GM23338 (cell line): ENCODE data around the gene XAGE3. TPM values are rescaled to one million over a fixed set of nuclear protein-coding genes. Genes with fewer than 3 reads are reported as not detected.
"Not testable (repeated sequence)": the region's sequence is repeated elsewhere in the genome, so short reads cannot be mapped to it uniquely, and the experiment has no call there.

Experiments
- ATAC-seq: fragments of 200-7000 bp; cut with Tn5 transposase; 3 replicates; pipeline ENCODE4 v1.9.1; 2020
- DNase-seq: peaks from one replicate; pipeline ENCODE4 v3.0.0-alpha.2; 2015; ENCODE audit warnings: low spot score
- H2AFZ ChIP-seq: fragments of 200-600 bp; sonication (generic); 2 replicates; pipeline ENCODE4 v1.8.0; 2016; ENCODE audit warnings: antibody characterized with exemption, mild to moderate bottlenecking, moderate library complexity
- H3F3A ChIP-seq: fragments of 200-600 bp; sonication (generic); replicated peaks from 2 replicates; pipeline ENCODE4 v1.8.0; 2017; ENCODE audit warnings: antibody characterized with exemption, mixed run types, low read depth
- H3K27ac ChIP-seq: fragments of 200-600 bp; sonication (generic); 2 replicates; pipeline ENCODE4 v1.6.1; 2016; ENCODE audit warnings: low read depth
- H3K27me3 ChIP-seq: fragments of 200-600 bp; sonication (generic); 2 replicates; pipeline ENCODE4 v1.8.0; 2016; ENCODE audit warnings: mild to moderate bottlenecking, mixed run types, moderate library complexity; ENCODE audit not compliant: insufficient read depth
- H3K36me3 ChIP-seq: fragments of 200-600 bp; sonication (generic); 2 replicates; pipeline ENCODE4 v1.8.0; 2016; ENCODE audit warnings: mild to moderate bottlenecking; ENCODE audit not compliant: insufficient read depth
- H3K4me1 ChIP-seq: fragments of 200-600 bp; sonication (generic); 2 replicates; pipeline ENCODE4 v1.8.0; 2016; ENCODE audit warnings: mild to moderate bottlenecking, moderate library complexity; ENCODE audit not compliant: insufficient read depth
- H3K4me2 ChIP-seq: fragments of 200-600 bp; sonication (generic); 2 replicates; pipeline ENCODE4 v1.7.1; 2017; ENCODE audit warnings: mixed run types
- H3K4me3 ChIP-seq: fragments of 200-600 bp; sonication (generic); 2 replicates; pipeline ENCODE4 v1.6.1; 2016; ENCODE audit warnings: mixed run types
- H3K79me2 ChIP-seq: fragments of 200-600 bp; sonication (generic); replicated peaks from 2 replicates; pipeline ENCODE4 v1.8.0; 2017; ENCODE audit warnings: mild to moderate bottlenecking; ENCODE audit not compliant: insufficient read depth
- H3K9me2 ChIP-seq: fragments of 200-600 bp; sonication (generic); 2 replicates; pipeline ENCODE4 v1.8.0; 2017; ENCODE audit not compliant: insufficient read depth
- H4K20me1 ChIP-seq: fragments of 200-600 bp; sonication (generic); replicated peaks from 2 replicates; pipeline ENCODE4 v1.8.0; 2017; ENCODE audit warnings: mild to moderate bottlenecking; ENCODE audit not compliant: insufficient read depth
- H3K27ac Mint-ChIP-seq: 2 replicates; pipeline ENCODE4 v1.8.0; 2020; ENCODE audit warnings: inconsistent platforms, mild to moderate bottlenecking, moderate library complexity, mixed read lengths
- H3K27me3 Mint-ChIP-seq: 3 replicates; pipeline ENCODE4 v1.8.0; 2022; ENCODE audit warnings: low read depth, mild to moderate bottlenecking, moderate library complexity, mixed read lengths, inconsistent platforms; ENCODE audit not compliant: insufficient read depth, poor library complexity
- H3K36me3 Mint-ChIP-seq: 3 replicates; pipeline ENCODE4 v1.8.0; 2021; ENCODE audit warnings: low read depth, mild to moderate bottlenecking, inconsistent platforms, moderate library complexity, mixed read lengths
- H3K4me1 Mint-ChIP-seq: 3 replicates; pipeline ENCODE4 v1.8.0; 2020; ENCODE audit warnings: mild to moderate bottlenecking, inconsistent platforms, mixed read lengths
- H3K4me3 Mint-ChIP-seq: 3 replicates; pipeline ENCODE4 v1.8.0; 2021; ENCODE audit warnings: moderate library complexity, mild to moderate bottlenecking, inconsistent platforms, mixed read lengths
- H3K9me3 Mint-ChIP-seq: 3 replicates; pipeline ENCODE4 v1.8.0; 2020; ENCODE audit warnings: moderate library complexity, mild to moderate bottlenecking, inconsistent platforms, mixed read lengths
- JUNB ChIP-seq: IDR thresholded peaks from one replicate; pipeline ENCODE4 v1.6.1; 2016; ENCODE audit warnings: antibody characterized with exemption; ENCODE audit not compliant: unreplicated experiment
- REST ChIP-seq: IDR thresholded peaks from one replicate; pipeline ENCODE4 v1.6.1; 2018; ENCODE audit warnings: antibody characterized with exemption; ENCODE audit not compliant: unreplicated experiment
- ZNF114 ChIP-seq: fragments of 250-450 bp; sonication (Bioruptor Pico); IDR thresholded peaks from 2 replicates; pipeline ENCODE4 v1.5.0; 2020; ENCODE audit warnings: mild to moderate bottlenecking, moderate library complexity
- ZNF462 ChIP-seq: fragments of 250-450 bp; sonication (Bioruptor Pico); IDR thresholded peaks from 2 replicates; pipeline ENCODE4 v1.5.0; 2020; ENCODE audit warnings: mild to moderate bottlenecking, moderate library complexity
- polyA plus RNA-seq: library from polyadenylated mRNA; unstranded; fragments of >200 nt; fragmentation: Nextera tagmentation; extraction: Ambion mirVana; gene quantifications from 2 replicates; pipeline ENCODE4 v1.2.1, GENCODE V29; 2016
- total RNA-seq: library from RNA; depleted of rRNA; stranded (reverse); fragments of >200 nt; shearing (Covaris generic); gene quantifications from 2 replicates; pipeline ENCODE4 v1.2.3, GENCODE V29; 2014

Gene XAGE3
- total and polyA plus RNA-seq, 2 experiments from 2014 or later, result not detected

GRCh38 chrX:52865343-52865998 lies 2.4 kb downstream of the XAGE3 start:
- Histone ChIP-seq H3K27me3 (no peaks in the 10 kb centered on the region), H3K36me3 (no peaks in the 10 kb centered on the region), H3K9me2 (no peaks in the 10 kb centered on the region), H2AFZ (no peak overlapping the region), H3F3A (no peaks in the 10 kb centered on the region), H3K4me1 (no peaks in the 10 kb centered on the region), H3K79me2 (no peaks in the 10 kb centered on the region), H3K27ac (no peak overlapping the region), H4K20me1 (no peaks in the 10 kb centered on the region), H3K4me3 (no peak overlapping the region), H3K4me2 (no peak overlapping the region)
- Mint-ChIP-seq H3K27ac (no peak overlapping the region), H3K36me3 (no peaks in the 10 kb centered on the region), H3K4me1 (no peaks in the 10 kb centered on the region), H3K9me3 (peaks cover 5% of the 10 kb centered on the region), H3K27me3 (no peaks in the 10 kb centered on the region), H3K4me3 (no peak overlapping the region)
- no peak for DNase-seq
- no peak for ATAC-seq
- TF ChIP-seq ZNF462 (CRISPR knock-in tag) (no peak), REST (no peak), ZNF114 (CRISPR knock-in tag) (no peak), JUNB (no peak)

- H3K27ac Mint-ChIP-seq, DNase-seq, H3K4me3 Mint-ChIP-seq, H3K4me1 ChIP-seq, H3K27me3 Mint-ChIP-seq, ATAC-seq, H2AFZ ChIP-seq, H3K4me1 Mint-ChIP-seq, H3K79me2 ChIP-seq, H3K36me3 Mint-ChIP-seq, H3K4me3 ChIP-seq, H3F3A ChIP-seq, H3K36me3 ChIP-seq, H3K9me2 ChIP-seq, H3K27ac ChIP-seq, H4K20me1 ChIP-seq, H3K4me2 ChIP-seq, H3K27me3 ChIP-seq, H3K9me3 Mint-ChIP-seq: not testable (repeated sequence)
Observed at GRCh38 chrX:52856991-52857525, 10.8 kb downstream of the XAGE3 start.
